Activated naive CD8-positive, alpha-beta T cell (primary cell): ENCODE measurements around the gene SYT17.
"Not testable (repeated sequence)": the region's sequence is repeated elsewhere in the genome, so short reads cannot be mapped to it uniquely, and the experiment has no call there.

ENCODE experiments used
- H3K27ac Mint-ChIP-seq: one replicate; pipeline ENCODE4 v1.8.0; 2021; ENCODE audit warnings: mixed read lengths
- H3K27me3 Mint-ChIP-seq: one replicate; pipeline ENCODE4 v1.8.0; 2021; ENCODE audit warnings: mixed read lengths
- H3K36me3 Mint-ChIP-seq: one replicate; pipeline ENCODE4 v1.8.0; 2021; ENCODE audit warnings: mixed read lengths
- H3K4me1 Mint-ChIP-seq: one replicate; pipeline ENCODE4 v1.8.0; 2021; ENCODE audit warnings: low read depth, mixed read lengths
- H3K4me3 Mint-ChIP-seq: one replicate; pipeline ENCODE4 v1.8.0; 2021; ENCODE audit warnings: mild to moderate bottlenecking, mixed read lengths
- H3K9me3 Mint-ChIP-seq: one replicate; pipeline ENCODE4 v1.8.0; 2021; ENCODE audit warnings: low read depth, mixed read lengths

The SYT17 gene

DNA sequence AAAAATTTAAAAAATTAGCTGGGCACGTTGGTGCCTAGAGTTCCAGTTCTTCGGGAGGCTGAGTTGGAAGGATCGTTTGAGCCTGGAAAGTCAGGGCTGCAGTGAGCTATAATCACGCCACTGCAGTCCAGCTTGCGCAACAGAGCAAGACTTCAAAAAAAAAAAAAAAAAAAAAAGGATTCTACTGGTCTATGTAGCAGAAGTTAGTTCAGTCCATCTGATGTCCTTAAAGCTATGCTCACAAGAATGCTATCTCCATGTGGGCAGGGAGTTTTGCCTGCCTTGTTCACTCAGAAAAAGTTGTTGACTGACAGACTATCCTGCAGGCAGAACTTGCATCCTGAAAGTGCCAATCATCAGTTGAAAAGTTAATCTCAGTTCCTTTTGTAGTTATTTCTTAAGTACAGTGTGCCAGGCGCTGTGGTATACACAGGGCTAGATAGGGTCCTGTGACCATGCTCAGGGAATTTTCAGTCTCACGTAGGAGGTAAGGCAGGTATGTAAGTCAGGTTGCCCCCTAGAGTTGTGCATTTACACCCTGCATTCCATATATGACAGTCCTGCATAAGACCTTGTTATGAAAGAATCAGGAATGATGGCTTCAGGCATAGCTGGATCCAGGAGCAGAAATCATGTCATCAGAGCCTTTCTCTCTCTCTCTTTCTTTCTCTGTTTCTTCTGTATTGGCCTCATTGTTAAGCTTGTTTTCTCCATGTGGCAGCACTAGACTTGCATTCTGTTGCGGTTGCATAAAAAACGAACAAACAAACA lies 7.6 kb downstream of the SYT17 start:
- no peaks in the 10 kb centered on the region for H3K36me3 Mint-ChIP-seq
- H3K27me3 Mint-ChIP-seq: peaks cover 14% of the 10 kb centered on the region
- H3K27ac Mint-ChIP-seq: no peak overlapping the region
- no peak overlapping the region for H3K4me3 Mint-ChIP-seq
- no peaks in the 10 kb centered on the region for H3K4me1 Mint-ChIP-seq
- no peaks in the 10 kb centered on the region for H3K9me3 Mint-ChIP-seq

DNA sequence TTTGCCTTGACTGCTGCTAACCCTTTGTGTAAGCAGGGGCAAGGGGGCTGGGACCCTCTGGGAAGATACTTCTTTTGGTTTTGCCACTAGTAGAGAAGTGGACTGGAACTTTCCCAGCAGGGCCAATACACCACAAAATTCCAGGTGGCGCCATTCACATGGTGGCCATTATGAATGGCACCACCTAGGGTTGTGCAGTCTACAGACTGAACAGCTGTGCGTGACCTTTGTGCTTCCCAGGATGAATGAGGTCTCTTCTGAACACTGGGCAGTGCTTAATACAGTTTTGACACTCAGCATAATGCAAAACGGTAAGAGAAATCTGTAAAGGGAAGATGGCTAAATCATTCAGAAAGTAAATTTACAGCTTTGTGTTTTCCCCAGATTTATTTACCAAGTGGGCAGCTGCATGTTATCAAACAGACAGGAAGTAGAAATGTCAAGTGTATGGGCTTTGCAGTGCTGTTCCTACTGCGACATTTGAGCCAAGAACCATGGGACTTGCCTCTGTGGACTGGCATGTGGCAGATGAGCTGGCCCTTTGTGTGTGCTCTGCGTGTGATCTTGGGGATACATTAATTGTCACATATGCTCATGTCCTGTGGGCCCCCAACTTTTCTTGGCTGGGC lies 9.2 kb downstream of the SYT17 start:
- Mint-ChIP-seq H3K9me3 (no peaks in the 10 kb centered on the region), H3K4me3 (no peak overlapping the region), H3K27ac (no peak overlapping the region), H3K36me3 (no peaks in the 10 kb centered on the region), H3K4me1 (no peaks in the 10 kb centered on the region), H3K27me3 (peaks cover 12% of the 10 kb centered on the region)

DNA sequence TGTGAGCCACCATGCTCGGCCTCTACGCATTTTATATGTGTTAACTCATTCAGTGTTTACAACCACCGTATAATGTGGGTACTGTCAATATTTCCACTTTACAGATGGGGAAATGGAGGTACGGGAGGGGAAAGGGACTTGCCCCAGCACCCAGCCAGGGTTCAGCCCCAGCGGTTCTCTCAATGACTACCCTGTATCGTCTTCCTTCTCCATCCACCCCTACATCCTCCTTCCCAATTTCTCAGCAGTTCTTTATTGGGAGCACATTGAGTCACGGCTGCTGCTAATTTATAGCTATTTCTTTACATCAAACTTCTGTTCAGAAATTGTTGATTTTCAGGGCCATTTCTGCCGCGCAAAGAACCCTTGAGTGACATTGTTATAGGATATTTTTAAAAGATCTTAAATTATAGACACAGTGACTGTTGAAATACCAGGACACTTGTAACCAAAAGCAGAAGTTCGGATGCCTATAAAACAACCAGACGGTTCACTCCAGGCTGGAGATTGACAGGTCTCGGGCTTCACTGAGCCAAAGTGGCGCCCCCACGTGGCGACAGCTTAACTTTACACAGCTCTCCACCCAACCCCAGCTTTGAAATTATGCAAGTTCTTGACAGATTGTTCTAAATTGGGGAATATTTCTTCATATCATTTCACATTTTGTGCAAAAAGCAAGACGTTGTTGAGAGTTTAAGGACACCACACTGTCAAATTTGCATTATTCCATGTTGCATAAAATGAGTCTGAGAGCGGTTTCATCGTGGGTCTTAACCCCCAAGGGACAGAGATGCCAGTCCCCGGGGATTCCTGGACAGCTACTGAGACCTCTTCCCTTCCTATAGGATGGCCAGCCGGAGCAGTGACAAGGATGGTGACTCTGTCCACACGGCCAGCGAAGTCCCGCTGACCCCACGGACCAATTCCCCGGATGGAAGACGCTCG lies 11.8 kb downstream of the SYT17 start:
- Mint-ChIP-seq H3K27me3 (peaks cover 1% of the 10 kb centered on the region), H3K4me1 (no peaks in the 10 kb centered on the region), H3K4me3 (no peak overlapping the region), H3K27ac (no peak overlapping the region), H3K36me3 (no peaks in the 10 kb centered on the region), H3K9me3 (no peaks in the 10 kb centered on the region)

DNA sequence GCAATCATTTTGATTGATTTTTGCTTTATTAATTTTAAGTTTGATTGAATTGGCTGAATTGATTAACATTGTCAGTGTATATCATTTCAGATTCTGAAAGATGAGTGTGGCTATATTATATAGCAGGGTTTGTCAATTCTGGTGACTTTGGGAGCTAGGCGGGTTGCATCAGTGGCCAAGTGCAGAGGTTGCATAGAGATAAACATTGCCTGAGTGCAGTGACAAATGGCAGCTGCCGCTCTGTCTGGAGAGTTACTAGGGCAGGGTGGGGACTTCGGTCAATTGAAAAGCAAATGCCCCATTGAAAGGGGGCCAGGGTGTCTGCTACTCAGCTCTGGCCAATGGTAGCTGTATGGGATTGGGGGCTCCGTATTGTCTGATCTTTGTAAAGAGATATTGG lies 12.7 kb downstream of the SYT17 start:
- H3K4me1 Mint-ChIP-seq: no peaks in the 10 kb centered on the region
- peaks cover 1% of the 10 kb centered on the region for H3K27me3 Mint-ChIP-seq
- H3K36me3 Mint-ChIP-seq: no peaks in the 10 kb centered on the region
- no peak overlapping the region for H3K27ac Mint-ChIP-seq
- no peaks in the 10 kb centered on the region for H3K9me3 Mint-ChIP-seq
- H3K4me3 Mint-ChIP-seq: no peak overlapping the region

DNA sequence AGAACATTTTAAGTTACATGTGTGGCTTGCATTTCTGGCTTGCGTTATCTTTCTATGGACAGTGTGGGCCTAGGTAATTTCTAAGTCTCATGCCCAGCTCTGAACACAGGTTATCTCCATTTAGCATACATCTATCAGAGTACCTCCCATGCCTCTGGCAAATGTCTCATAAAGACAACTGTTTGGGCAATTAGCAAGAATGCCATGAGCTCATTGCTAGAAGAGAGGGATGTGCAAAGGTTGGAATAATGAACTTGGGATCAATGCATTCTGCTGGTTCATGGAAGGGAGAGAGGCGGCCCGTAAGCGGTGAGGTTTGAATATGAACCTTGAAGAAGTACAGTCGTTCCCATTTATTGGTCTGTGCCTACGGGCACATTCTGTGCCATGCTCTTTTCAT lies 14.4 kb downstream of the SYT17 start:
- Mint-ChIP-seq H3K27ac (no peak overlapping the region), H3K4me3 (no peak overlapping the region), H3K4me1 (no peaks in the 10 kb centered on the region), H3K27me3 (peaks cover 1% of the 10 kb centered on the region), H3K36me3 (no peaks in the 10 kb centered on the region), H3K9me3 (no peaks in the 10 kb centered on the region)

DNA sequence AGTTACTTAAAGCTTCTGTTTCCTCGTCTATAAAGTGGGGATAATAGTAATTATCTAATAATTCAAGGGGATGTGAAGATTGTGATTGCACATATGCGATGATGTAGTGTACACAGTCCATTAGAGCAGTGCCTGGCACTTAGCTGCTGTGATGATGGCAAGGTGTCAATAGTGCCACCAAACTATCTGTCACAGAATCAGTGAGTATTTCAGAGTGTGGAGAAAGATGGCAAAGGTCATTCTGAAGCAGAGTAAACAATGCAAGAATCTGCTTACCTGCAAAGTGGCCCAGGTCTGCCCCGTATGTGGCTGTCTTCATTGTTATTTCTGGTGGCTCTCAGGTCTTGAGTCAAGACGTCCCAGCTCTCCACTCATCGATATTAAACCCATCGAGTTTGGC lies 15.1 kb downstream of the SYT17 start:
- Mint-ChIP-seq H3K27ac (no peak overlapping the region), H3K36me3 (no peaks in the 10 kb centered on the region), H3K9me3 (no peaks in the 10 kb centered on the region), H3K4me1 (no peaks in the 10 kb centered on the region), H3K27me3 (peaks cover 4% of the 10 kb centered on the region), H3K4me3 (no peak overlapping the region)

DNA sequence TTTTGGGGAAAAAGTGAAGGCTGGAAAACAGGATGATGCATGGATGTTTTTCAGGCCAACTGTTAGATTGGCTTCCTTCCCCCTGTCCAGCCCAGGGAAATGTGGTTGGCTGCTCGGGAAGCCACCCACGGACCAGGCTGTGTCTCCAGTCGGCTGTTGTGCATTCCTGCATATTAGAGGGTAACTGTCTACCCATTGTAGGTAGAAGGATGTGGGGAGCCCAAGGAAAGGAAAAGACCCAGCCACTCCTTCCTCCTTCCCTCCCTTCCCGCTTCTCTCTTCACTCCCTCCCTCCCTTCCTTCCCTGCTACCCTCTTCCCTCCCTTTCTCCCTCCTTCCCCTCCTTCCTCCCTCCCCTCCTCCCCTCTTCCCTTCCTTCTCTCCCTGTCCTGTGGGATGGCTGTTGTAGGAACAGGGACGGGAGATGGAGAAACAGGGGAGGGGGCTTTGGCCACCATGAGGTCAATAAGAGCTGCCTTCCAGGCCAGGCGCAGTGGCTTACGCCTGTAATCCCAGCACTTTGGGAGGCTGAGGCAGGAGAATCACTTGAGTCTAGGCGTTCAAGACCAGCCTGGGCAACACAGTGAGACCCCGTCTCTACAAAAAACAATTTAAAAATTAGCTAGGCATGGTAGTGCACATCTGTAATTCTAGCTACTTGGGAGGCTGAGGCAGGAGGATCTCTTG lies 16.9 kb downstream of the SYT17 start:
- Mint-ChIP-seq H3K4me3 (no peak overlapping the region), H3K36me3 (no peaks in the 10 kb centered on the region), H3K9me3 (no peaks in the 10 kb centered on the region), H3K27ac (no peak overlapping the region), H3K4me1 (no peaks in the 10 kb centered on the region), H3K27me3 (peaks cover 2% of the 10 kb centered on the region)

DNA sequence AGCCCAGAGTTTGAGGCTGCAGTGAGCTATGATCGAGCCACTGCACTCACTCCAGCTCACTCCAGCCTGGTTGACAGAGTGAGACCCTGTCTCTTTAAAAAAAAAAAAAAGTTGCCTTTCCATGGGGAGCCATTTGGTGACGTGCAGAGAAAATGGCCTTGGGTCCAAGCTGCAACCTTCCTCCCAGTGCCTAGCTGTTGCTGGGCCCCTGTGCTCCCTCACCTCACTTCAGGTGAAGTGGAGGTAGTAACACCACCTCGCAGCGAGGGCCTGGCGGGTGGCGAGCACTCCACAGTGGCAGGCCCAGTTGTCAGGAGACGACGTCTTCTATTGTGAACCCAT lies 17.4 kb downstream of the SYT17 start:
- Mint-ChIP-seq H3K27me3 (peaks cover 4% of the 10 kb centered on the region), H3K4me3 (no peak overlapping the region), H3K4me1 (peaks cover 2% of the 10 kb centered on the region), H3K9me3 (peaks cover 2% of the 10 kb centered on the region), H3K27ac (no peak overlapping the region), H3K36me3 (no peaks in the 10 kb centered on the region)

DNA sequence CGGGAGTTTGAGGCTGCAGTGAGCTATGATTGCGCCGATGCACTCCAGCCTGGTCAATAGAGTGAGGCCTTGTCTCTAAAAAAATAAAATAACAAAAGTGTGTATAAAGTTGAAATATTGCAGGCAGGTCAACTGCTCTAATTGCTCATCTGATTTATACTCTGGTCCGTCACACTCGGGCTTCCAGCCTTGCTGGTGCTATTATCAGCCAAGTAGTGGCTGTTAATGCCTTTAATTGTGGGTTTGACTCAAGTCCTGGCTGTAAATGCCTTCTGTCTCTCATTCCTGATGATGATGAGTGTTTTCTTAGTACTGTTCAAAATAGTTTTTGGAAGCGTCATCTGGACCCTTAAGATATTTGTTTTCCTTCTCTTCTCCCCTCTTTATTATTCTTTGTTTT lies 18.4 kb downstream of the SYT17 start:
- H3K4me1 Mint-ChIP-seq: peaks cover 3% of the 10 kb centered on the region
- no peak overlapping the region for H3K4me3 Mint-ChIP-seq
- peaks cover 6% of the 10 kb centered on the region for H3K9me3 Mint-ChIP-seq
- H3K27me3 Mint-ChIP-seq: peaks cover 5% of the 10 kb centered on the region
- no peak overlapping the region for H3K27ac Mint-ChIP-seq
- H3K36me3 Mint-ChIP-seq: no peaks in the 10 kb centered on the region

DNA sequence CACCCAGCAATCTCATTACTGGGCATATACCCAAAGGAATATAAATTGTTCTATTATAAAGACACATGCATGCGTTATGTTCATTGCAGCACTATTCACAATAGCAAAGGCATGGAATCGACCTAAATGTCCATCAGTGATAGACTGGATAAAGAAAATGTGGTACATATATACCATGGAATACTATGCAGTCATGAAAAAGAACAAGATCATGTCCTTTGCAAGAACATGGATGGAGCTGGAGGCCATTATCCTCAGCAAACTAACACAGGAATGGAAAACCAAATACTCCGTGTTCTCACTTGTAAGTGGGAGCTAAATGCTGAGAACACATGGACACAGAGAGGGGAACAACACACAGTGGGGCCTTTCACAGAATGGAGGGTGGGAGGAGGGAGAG lies 19.9 kb downstream of the SYT17 start:
- H3K4me3 Mint-ChIP-seq, H3K36me3 Mint-ChIP-seq, H3K4me1 Mint-ChIP-seq, H3K27me3 Mint-ChIP-seq, H3K27ac Mint-ChIP-seq, H3K9me3 Mint-ChIP-seq: not testable (repeated sequence)

DNA sequence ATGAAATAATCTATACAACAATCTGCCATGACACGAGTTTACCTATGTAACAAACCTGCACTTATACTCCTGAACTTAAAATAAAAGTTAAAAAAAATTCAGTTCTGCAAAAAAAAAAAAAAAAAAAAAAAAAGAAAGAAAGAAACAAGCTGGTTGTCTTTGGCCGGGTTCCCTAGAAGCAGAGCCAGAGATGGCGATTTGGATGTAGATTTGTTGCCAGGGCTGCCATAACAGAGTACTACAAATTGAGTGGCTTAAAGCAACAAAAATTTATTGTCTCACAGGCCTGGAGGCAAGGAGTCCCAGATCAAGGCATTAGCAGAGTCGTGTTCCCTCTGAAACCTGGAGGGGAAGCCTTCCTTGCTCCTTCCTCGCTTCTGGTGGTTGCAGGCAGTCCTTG lies 20.4 kb downstream of the SYT17 start:
- Mint-ChIP-seq H3K9me3 (peaks cover 6% of the 10 kb centered on the region), H3K27me3 (peaks cover 6% of the 10 kb centered on the region), H3K27ac (no peak overlapping the region), H3K36me3 (no peaks in the 10 kb centered on the region), H3K4me1 (peaks cover 3% of the 10 kb centered on the region), H3K4me3 (no peak overlapping the region)

DNA sequence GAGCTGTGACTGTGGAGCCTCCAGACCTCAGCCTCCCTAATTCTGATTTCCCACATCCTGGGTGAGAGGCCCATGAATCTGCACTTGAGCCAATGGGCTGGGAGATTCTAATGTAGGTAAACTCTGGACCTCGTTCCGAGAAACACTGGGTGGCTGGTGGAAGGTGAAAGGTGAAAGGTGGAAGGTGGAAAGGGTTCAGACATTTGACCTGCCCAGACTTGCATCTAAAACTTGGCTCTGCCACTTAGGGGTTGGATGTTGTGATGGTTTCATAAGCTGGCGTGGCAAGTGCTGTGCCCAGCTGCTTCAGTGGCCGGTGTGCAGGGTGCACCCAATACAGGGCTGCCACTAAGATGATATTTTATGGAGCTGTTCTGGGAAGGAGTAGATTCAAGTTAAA lies 24.8 kb downstream of the SYT17 start:
- Mint-ChIP-seq H3K4me3 (no peak overlapping the region), H3K4me1 (peaks cover 3% of the 10 kb centered on the region), H3K27me3 (peaks cover 8% of the 10 kb centered on the region), H3K9me3 (peaks cover 6% of the 10 kb centered on the region), H3K36me3 (no peaks in the 10 kb centered on the region), H3K27ac (no peak overlapping the region)

DNA sequence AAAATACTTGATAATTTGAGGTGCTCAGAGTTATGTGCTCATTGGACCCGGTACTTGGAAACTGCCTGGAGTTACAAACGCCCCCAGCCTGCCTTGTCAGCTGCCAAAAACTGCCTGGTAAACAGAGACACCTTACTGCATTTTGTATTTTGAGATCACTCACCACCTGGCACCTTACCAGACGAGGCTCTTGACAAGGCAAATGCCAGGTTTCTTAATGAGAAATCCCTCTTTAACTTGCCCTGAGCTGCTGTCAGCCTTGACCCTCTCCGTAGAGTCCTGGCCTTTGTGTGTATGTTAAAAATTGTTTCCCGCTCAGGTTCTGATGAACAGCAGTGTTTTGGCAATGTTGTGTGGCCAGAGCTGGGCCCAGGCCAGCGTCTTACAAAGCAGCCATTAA lies 28.8 kb downstream of the SYT17 start:
- Mint-ChIP-seq H3K4me3 (no peak overlapping the region), H3K36me3 (no peaks in the 10 kb centered on the region), H3K4me1 (no peaks in the 10 kb centered on the region), H3K27me3 (peaks cover 2% of the 10 kb centered on the region), H3K27ac (no peak overlapping the region), H3K9me3 (peaks cover 5% of the 10 kb centered on the region)

DNA sequence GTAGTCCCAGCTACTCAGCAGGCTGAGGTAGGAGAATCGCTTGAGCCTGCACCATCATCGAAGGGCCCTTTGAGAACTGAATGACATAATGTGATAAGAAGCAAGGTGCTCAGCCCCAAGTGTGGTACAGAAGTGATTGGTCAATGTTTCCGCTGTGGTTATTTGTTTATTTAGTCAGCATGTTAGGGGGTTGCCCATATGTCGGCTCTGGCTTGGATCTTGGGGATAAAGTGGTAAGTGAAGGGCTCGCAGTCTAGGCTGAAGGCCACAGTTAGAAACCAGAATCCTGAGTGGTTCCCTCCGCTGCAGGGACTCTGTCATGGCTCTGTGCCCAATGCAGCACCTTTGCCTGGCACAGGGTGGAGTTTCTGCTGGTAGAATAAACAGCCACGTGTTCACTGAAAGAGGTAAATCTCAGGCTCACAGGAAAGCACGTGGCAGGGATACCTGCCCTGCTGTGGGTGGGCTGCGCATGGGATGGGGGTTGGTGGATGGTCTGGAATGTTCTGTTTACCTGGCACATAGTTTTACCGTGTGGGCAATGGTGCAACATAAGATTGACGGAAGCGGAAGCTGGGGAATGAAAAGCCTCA lies 35.4 kb downstream of the SYT17 start:
- no peaks in the 10 kb centered on the region for H3K9me3 Mint-ChIP-seq
- no peaks in the 10 kb centered on the region for H3K4me1 Mint-ChIP-seq
- no peak overlapping the region for H3K4me3 Mint-ChIP-seq
- H3K27me3 Mint-ChIP-seq: peaks cover 9% of the 10 kb centered on the region
- no peak overlapping the region for H3K27ac Mint-ChIP-seq
- no peaks in the 10 kb centered on the region for H3K36me3 Mint-ChIP-seq
